GM23248 (cell line): ENCODE data around the gene KIF1A.

Experiments
- EZH2 ChIP-seq: fragments of 200-600 bp; sonication (generic); IDR thresholded peaks from 2 replicates; pipeline ENCODE4 v1.6.1; 2018; ENCODE audit warnings: antibody characterized with exemption, mild to moderate bottlenecking; ENCODE audit not compliant: insufficient read depth, poor library complexity, severe bottlenecking
- EZH2phosphoT487 ChIP-seq: fragments of 200-600 bp; sonication (generic); IDR thresholded peaks from 2 replicates; pipeline ENCODE4 v1.6.1; 2018; ENCODE audit warnings: antibody characterized with exemption, moderate library complexity, mild to moderate bottlenecking, low read depth; ENCODE audit not compliant: insufficient read depth

DNA sequence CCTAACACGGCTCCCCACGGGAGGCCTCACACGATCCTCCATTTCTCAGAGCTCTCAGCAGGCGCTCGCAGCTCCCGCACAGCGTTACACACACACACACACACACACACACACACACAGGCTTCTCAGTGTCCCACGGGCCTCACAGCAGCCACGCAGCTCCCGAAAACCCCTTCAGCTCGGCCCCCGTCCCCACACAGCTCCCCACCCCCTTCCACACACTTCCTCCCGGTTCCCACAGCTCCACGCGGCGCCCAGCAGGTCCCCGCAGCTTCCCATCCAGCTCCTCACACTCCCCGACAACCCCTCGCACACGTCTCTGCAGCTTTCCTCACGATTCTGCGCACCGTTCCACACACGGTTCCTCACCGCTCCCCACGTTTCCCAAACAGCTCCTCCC is 41.6 kb downstream of the KIF1A start:
- TF ChIP-seq EZH2phosphoT487 (no peak), EZH2 (no peak)
